ENCODE measurements around the gene PDSS2.

DNA sequence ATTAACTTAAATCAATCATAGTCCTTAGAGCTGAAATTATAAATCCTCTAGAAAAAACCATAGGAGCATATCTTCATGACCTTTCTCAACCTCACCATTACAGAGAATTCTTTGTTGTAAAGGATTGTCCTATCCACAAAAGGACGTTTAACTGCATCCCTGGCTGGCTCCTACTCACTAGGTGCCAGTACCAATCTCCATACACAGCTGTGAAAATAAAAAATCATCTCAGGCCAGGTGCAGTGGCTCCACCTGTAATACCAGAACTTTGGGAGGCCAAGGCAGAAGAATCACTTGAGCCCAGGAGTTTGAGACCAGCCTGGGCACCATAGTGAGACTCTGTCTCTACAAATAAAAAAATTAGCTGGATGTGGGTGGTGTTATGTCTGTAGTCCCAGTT lies 89.9 kb downstream of the PDSS2 start:
- TF ChIP-seq, protein P1, sequence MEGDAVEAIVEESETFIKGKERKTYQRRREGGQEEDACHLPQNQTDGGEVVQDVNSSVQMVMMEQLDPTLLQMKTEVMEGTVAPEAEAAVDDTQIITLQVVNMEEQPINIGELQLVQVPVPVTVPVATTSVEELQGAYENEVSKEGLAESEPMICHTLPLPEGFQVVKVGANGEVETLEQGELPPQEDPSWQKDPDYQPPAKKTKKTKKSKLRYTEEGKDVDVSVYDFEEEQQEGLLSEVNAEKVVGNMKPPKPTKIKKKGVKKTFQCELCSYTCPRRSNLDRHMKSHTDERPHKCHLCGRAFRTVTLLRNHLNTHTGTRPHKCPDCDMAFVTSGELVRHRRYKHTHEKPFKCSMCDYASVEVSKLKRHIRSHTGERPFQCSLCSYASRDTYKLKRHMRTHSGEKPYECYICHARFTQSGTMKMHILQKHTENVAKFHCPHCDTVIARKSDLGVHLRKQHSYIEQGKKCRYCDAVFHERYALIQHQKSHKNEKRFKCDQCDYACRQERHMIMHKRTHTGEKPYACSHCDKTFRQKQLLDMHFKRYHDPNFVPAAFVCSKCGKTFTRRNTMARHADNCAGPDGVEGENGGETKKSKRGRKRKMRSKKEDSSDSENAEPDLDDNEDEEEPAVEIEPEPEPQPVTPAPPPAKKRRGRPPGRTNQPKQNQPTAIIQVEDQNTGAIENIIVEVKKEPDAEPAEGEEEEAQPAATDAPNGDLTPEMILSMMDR (IDR thresholded peaks at IDR 0.05; ENCODE audit: low read depth, low read length): no peak
- TF ChIP-seq POLR2A (IDR thresholded peaks at IDR 0.05; ENCODE audit: extremely low read depth, insufficient read length): no peak
